Measurements from ENCODE around the gene TCF7.
A peak's percentile ranks its signal among the peaks of the same experiment; 100 is the strongest.

The TCF7 gene

GRCh38 chr5:134113363-134113889, 1.1 kb upstream of the TCF7 start:
- DNase-seq (ENCODE audit: low read depth): no peak

- DNase-seq (ENCODE audit: low read depth): no peak
Observed at GRCh38 chr5:134114886-134115805, 665 bp downstream of the TCF7 start.

DNA sequence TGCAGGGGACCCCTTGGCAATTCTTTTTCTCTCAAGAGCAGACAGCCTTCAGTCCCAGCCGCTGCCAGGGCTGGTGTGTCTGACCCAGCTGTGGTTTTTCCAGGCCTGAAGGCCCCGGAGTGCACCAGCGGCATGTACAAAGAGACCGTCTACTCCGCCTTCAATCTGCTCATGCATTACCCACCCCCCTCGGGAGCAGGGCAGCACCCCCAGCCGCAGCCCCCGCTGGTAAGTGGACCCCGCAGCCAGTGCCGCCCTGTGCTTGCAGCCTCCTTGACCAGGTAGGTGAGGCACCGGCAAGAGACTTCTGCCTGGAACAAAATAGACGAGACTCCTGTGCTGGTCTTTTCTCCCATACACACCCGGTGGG, 1.3 kb downstream of the TCF7 start:
- no peak for DNase-seq (ENCODE audit: low read depth)

GRCh38 chr5:134116286-134116685, 1.8 kb downstream of the TCF7 start:
- no peak for DNase-seq (ENCODE audit: low read depth)

DNA sequence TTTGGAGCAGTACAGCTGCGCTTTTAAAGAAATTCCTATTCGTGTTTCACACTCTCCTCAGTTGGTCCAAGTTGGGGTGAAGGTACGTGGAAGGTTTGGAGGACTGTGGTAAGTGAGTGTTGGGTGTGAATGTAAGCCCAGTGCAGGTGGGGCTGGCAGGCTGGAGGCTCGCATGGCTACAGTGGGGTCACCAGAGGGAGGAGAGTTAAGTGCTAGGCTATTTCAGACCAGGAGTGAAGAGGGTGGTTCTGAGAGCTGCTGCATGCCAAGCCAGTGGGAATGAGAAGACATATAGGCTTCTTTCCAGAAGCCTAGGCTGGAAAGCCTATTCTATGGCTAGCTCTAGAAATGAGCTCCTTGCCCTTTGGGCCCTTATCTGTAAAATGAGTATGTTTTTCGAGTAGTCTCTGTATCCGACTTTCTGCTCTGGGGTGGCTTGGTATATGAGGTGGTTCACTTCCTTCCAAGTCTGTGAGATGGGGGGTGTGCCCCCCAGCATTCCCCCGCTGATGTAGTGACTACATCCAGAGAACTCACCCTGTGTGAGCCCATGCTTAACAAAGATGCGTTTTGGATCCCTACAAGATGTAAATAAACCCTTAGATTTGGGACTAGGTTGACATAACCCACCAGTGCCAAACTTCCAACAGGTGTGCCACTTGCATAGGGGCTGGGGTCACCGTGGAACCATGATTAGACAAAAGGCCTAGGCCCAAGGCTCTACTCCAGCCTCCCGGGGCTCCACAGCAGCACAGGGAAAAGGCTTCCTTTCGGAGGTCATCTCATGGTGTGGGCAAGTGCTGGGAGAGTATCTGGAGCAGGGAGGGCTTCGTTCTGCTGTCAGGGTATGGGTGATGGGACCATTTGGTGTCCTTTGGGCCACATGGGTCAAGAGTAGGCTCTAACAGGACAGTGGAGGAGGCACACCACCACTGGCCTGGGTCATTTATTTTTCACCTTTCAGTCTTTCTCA, 2.6 kb downstream of the TCF7 start:
- DNase-seq (ENCODE audit: low read depth): no peak

DNA sequence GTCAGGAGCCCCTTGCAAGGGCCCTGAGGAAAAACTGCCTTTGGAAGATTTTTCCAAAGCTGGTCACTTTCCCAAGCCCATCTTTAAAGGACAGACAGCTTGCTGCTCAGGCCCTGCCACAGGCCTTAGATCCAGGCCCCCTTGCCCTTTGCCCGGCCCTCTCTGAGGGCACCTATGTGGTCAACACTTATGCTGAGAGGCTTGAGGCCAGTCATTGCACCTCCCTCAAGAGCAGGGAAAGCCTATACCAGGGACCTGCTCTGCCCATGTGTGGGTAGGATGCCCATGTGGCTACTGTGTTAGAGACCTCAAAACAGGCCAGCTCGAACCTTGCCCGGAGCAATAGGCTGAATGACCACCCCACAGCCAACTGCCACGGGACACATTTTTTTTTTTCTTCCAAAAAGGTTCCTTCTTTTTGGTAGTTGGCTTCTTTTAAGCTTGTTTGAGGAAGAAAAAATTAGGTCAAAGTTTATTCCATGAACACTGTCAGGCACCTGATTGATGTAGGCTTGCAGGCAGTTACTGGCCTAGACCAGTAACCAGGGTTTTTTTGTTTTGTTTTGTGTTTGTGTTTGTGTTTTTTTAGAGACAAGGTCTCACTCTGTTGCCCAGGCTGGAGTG, 3.8 kb downstream of the TCF7 start:
- DNase-seq (ENCODE audit: low read depth): no peak

DNA sequence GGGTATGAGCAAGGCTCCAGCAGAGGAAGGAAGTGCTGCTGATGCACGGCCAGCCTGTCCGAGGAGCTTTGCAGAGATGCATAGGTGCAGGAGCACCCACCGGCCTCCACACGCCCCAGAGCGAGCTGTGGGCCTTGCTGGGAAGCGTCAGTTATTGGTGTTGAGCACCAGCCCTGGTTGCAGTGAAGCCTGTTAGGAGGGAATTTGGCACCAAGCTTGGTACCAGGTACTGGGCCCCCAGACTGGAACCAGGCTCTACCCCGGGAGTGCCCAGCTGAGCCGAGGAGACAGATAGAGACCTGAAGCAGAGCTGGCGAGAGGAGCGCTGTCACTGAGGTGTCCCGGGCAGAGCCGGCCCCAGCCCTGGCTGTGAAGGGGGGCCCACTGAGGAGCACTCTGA, 5.2 kb downstream of the TCF7 start:
- no peak for DNase-seq (ENCODE audit: low read depth)

DNA sequence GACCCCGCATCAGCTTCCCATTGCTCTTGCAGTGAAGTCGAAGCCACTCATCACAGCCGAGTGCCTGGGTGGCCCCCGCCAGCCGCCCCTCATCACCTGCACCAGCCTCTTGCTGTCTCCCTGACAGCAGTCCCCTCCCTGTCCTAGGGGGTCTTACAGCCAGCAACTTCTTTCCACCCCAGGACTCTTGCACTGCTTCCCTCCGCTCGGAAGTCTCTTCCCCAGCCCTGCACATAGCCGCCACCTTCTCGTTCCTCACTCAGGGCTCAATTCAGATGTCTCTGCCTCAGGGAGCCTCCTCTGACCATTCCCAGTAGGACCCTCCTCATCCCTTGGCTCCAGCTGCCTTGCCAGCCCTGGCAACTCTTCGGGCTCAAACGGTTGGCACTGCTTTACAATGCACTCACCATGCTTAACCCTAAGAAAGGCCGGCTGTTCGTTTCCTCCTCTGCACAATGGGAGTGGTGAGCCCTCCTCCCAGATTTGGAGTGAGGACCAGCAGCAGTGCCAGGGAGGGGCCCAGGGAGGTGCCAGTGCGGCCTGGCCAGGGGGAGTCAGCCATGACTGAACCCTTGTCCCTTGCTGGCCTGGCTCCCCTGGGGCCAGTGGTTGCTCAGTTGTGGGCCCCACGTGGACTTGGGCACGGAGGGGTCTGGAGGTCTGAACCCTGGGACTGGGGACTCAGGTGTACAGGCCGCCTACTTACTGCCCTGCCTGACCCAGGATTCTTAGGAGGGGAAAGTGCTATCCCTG, 6.1 kb downstream of the TCF7 start:
- DNase-seq (ENCODE audit: low read depth): no peak

DNA sequence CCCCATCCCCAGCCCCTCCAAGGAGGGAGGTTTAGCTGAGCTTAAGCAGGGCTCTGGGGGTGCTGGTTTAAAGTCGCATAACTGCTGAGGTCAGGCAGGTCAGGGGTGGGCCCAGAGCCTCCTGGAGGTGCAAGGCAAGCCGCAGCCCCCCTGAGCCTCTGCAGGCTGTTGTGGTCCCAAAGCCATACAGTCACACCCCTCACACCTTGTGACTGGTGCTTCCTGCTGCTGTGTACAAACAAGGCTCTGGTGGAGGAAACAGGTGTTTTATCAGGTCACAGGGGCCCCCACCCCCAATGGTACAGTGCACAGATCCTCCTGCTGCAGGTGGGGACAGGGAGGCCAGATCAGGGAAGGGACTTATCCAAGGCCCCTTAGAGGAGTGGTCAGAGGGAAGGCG, 8.0 kb downstream of the TCF7 start:
- no peak for DNase-seq (ENCODE audit: low read depth)

GRCh38 chr5:134123360-134123759, 8.9 kb downstream of the TCF7 start:
- no peak for DNase-seq (ENCODE audit: low read depth)

DNA sequence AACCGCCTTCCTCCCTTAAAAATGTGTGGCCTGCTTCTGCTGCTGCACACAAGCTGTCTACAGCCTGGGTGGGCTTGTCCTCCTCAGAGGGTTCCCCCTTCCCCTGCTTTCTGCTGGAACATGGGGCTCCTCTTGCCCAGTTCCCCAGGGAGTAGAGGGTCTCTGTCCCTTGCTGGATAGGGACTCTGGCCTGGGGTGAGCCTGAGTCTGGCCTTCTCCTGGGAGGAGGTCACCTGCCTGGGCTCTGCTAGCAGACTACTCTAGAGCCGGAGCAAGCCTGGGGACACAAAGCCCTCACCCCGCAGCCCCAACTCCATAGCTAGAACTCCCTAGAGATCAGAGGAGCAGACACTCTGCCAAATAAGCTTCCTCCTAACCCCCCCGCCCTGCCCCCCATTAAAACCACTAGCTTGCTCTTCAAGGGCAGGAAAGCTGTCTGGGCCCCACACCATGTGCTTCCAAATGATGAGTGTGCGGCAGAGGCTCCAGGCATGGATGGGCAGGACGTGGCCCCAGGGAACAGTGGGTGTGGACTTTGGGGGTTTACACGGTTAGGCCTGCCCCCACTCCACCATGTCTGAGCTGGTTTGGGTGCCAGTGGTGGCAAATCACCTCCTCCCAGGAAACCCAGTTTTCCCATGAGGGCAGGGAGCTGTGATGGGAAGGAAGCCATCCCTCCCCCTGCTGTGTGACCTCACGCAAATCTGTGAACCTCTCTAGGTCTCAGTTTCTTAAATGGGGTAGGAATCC, 10.0 kb downstream of the TCF7 start:
- DNase-seq (ENCODE audit: low read depth): peak; percentile 86

- peak; percentile 96 for DNase-seq (ENCODE audit: low read depth)
Observed at GRCh38 chr5:134125039-134126015, 10.8 kb downstream of the TCF7 start.

GRCh38 chr5:134127376-134127861, 12.9 kb downstream of the TCF7 start:
- DNase-seq (ENCODE audit: low read depth): no peak

DNA sequence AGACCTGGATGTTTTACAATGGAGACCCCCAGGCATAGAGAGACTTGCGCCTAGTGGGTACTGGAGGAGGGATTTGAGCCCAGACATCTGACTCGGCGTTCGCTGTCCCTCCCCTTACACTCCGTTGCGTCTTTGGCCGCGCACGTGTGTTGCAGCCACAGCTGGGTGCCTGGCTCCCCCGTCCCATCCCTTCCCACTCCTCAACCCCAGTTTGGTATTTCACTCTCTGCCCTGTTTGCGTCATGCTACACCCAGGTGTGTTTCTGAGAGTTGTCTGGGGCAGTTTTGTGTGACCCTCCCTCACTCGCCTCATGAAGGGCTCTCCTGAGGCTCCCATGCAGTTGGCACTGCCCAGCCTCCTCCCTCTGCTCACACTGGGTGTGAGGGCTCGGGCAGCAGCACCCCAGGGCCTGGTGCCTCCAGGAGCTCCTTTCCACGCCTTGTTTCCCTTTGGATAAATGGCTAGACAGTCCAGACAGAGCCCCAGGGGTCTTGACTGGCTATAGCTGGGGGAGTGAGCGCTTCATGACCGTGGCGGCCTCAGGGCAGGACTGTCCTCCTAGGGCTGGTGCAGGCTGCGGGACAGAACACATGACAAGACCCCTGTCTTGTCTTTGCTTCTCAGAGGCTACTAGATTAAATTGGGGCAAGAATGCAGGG, 13.6 kb downstream of the TCF7 start:
- DNase-seq (ENCODE audit: low read depth): no peak

DNA sequence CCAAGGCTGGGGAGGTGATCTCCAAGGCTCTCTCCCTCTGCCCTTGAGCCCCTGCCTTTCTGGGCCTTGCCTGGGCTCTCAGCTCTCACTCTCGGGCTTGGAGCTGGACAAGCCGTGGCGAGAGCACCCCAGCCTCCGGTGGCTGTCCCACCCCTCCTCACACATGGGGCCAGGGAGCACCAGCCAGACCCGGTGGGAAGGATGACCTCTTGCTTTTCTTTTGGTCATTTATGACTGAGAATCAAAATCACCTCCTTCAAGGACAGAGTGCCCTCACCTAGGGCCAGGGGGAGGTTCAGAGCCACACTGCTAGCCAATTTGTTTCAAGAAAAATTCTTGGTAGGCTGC, 14.1 kb downstream of the TCF7 start:
- no peak for DNase-seq (ENCODE audit: low read depth)

DNA sequence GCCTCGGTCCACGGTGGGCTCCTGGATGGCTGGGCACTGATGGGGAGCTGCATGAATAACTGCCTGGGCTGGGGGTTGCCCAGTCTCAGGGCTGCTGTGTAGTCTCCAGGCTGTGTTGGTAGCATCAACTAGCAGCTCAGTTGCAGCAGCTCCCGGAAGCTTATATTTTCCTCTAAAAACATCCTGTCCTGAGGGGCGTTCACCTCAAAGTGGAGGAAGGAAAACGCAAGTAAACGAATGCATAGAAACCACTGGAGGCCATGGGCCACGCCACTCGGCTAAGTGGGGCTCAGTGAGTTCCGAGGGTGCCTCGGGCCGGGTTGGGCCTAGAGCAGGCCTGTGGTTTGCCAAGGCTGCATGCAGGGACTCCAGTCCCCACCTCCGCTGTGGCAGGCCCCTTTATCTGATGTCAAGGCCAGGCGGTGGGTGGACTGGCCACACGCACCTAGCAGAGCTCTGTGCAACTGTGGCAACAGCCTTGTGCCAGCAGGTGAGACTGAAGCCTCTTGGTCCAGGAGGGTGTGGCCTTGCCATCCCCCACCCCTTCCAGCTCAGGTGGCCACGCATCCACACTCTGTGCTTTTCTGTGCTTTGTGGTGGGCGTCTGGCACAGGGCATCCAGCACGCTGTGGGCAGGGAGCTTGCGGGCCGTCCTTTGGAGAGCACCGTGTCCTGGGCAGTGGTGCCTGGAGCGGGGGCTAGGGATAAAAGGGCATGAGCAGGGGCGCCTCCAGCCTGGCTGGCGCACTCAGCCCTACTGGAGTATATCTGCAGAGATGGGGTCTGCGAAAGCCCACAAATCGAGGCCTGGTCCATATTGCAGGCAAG, 15.1 kb downstream of the TCF7 start:
- DNase-seq (ENCODE audit: low read depth): no peak

DNA sequence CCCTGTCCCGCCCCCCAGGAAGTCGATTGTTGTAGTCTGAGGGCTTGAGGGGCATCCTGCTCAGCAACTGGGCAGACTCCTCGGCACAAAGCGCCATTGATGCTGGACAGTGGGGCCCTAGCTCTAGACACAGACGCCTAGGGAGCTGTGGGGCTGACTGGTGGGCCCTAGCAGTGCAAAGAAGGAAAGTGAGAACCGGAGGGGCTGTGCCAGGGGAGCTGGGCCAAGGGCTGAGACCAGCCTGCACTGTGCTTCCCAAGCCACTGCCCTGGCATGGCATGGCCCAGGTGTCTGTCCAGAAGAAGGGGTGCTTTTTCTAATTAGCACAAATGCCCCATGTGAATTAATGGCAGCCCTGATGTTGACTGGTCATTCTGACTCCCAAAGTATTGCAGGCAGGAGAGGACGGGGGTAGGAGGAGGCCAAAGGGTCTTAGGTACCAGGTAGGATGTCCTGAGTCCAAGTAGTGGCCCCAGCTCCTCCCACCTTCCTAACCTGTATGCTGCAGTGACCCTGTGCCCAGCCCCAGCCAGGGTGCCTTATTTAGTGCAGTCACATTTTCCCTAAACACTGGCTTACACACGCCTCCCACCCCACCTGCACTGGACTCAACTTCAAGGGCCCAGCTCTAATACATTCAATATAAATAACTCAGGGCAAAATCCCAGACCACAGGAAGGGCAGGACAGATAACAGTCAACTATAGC, 15.9 kb downstream of the TCF7 start:
- DNase-seq (ENCODE audit: low read depth): no peak

All from HS-5 (cell line).